ENCODE measurements around the gene CDH18. TPM values are rescaled to one million over a fixed set of nuclear protein-coding genes. Genes with fewer than 3 reads are reported as not detected.
A peak's percentile ranks its signal among the peaks of the same experiment; 100 is the strongest.

Gene CDH18
- total and polyA plus RNA-seq, 2 of the 13 experiments (the other 11 are each of a cell fraction or from before 2014, with no cell fraction given) = not detected

DNA sequence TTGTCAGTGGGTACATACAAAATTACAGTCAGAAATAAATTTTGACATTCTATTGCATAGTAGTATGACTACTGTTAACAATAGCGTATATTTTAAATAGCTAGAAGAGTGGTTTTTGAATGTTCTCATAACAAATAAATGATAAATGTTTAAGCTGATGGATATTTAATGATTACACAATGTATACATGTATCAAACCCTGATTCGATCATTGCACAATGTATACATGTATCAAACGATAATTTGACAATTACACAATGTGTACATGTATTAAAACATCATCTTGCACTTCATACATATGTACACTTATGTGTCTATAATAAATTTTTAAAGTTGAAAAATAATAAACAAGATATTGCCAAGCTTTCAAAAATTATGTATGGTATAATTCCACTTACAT is 87.7 kb downstream of the CDH18 start:
- TF ChIP-seq ZSCAN30 (CRISPR knock-in tag; IDR thresholded peaks at IDR 0.05) (no peak), CBX5 (CRISPR knock-in tag; IDR thresholded peaks at IDR 0.05; ENCODE audit: borderline replicate concordance) (no peak), RARA (CRISPR knock-in tag; IDR thresholded peaks at IDR 0.05) (no peak), YEATS2 (CRISPR knock-in tag; IDR thresholded peaks at IDR 0.05; ENCODE audit: borderline replicate concordance) (no peak), CEBPB (IDR thresholded peaks at IDR 0.05; ENCODE audit: borderline replicate concordance, low read depth, low read length) (peak; percentile 63)
- H3K27me3 ChIP-seq (ENCODE audit: control insufficient read depth in 1 of 2, insufficient read depth in 2 of 2, low read length in 2 of 2) = no peaks in the 10 kb centered on the region; a peak in 1 of 5 replicates
- no TSS peak for BruUV-seq (replicated peaks)
- WGBS (ENCODE audit: low lambda C conversion rate) = 0% methylated on average over 3 of the region's 3 CpGs
- no peak overlapping the region for H3K4me2 ChIP-seq (ENCODE audit: low read depth, low read length)
- H3K4me3 ChIP-seq (replicated peaks in 1 of 3; ENCODE audit: insufficient read depth in 1 of 3, low read depth in 2 of 3, low read length in 3 of 3) = no peak overlapping the region
- H3K9ac ChIP-seq (ENCODE audit: insufficient read depth, low read depth, low read length) = no peak overlapping the region
- H3K27ac ChIP-seq (ENCODE audit: extremely low read length, insufficient read depth, low read length) = no peak overlapping the region
- ChIA-PET CTCF (ENCODE audit: low intra/inter-chr PET ratio, low total read pairs) (no interaction called here), POLR2A (no interaction called here)
- no peaks in the 10 kb centered on the region for H4K20me1 ChIP-seq (ENCODE audit: insufficient read depth, low read length)
- intact Hi-C loops (cut with micrococcal nuclease; ENCODE audit: unreplicated experiment) = no loop called here
- ATAC-seq (no peak), DNase-seq (ENCODE audit: low spot score) (no peak), FAIRE-seq (no peak)
- in situ Hi-C loops (cut with HindIII; ENCODE audit: extremely low pct_ligation_motif_present, low pct_unique_long_range_greater_than_20kb) = no loop called here
- no peaks in the 10 kb centered on the region for H3K79me2 ChIP-seq (ENCODE audit: insufficient read depth, low read length)
- H2AFZ ChIP-seq (ENCODE audit: low read length) = no peak overlapping the region
- no peaks in the 10 kb centered on the region for H3K36me3 ChIP-seq (replicated peaks in 1 of 2; ENCODE audit: control insufficient read depth in 1 of 2, insufficient read depth in 2 of 2, low read length in 2 of 2)
- H3K9me3 ChIP-seq (ENCODE audit: low read length) = no peaks in the 10 kb centered on the region
- no peaks in the 10 kb centered on the region for H3K4me1 ChIP-seq (ENCODE audit: insufficient read depth, low read length)

DNA sequence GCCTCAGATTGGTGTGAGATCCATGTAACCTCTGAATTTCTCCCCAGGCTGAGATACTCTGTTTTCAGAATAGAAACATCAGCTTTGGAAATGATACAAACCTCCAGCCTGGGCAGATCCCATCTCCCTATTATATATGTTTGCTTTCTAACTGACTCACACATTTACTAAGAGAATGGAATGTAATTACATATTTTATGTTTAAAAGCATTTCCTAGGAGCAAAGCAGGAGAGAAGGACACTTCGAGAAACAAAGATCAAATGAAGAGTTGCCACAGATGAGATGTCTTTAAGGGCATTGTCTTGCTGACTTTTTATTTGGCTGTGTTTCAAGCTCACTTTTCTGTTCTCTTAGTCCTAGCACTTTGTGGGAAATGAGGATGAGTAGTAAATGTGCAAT is 96.3 kb downstream of the CDH18 start:
- no peak overlapping the region for H3K4me2 ChIP-seq (ENCODE audit: low read depth, low read length)
- no peak overlapping the region for H2AFZ ChIP-seq (ENCODE audit: low read length)
- ChIA-PET POLR2A (no interaction called here), CTCF (ENCODE audit: low intra/inter-chr PET ratio, low total read pairs) (no interaction called here)
- no peak overlapping the region for H3K27ac ChIP-seq (ENCODE audit: extremely low read length, insufficient read depth, low read length)
- TF ChIP-seq HMG20B (CRISPR knock-in tag; conservative IDR thresholded peaks at IDR 0.05) (no peak), MEF2D (CRISPR knock-in tag; IDR thresholded peaks at IDR 0.05) (no peak), SAFB2 (CRISPR knock-in tag; IDR thresholded peaks at IDR 0.05; ENCODE audit: borderline replicate concordance, low read depth) (no peak), TRIM24 (CRISPR knock-in tag; IDR thresholded peaks at IDR 0.05) (no peak), SALL1 (CRISPR knock-in tag; IDR thresholded peaks at IDR 0.05) (no peak), ZNF678 (CRISPR knock-in tag; IDR thresholded peaks at IDR 0.05) (no peak), EED (CRISPR knock-in tag; IDR thresholded peaks at IDR 0.05) (no peak)
- TF ChIP-seq, protein P1, sequence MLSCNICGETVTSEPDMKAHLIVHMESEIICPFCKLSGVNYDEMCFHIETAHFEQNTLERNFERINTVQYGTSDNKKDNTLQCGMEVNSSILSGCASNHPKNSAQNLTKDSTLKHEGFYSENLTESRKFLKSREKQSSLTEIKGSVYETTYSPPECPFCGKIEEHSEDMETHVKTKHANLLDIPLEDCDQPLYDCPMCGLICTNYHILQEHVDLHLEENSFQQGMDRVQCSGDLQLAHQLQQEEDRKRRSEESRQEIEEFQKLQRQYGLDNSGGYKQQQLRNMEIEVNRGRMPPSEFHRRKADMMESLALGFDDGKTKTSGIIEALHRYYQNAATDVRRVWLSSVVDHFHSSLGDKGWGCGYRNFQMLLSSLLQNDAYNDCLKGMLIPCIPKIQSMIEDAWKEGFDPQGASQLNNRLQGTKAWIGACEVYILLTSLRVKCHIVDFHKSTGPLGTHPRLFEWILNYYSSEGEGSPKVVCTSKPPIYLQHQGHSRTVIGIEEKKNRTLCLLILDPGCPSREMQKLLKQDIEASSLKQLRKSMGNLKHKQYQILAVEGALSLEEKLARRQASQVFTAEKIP (CRISPR knock-in tag; IDR thresholded peaks at IDR 0.05; ENCODE audit: borderline replicate concordance) = no peak
- DNase-seq (ENCODE audit: low spot score) (no peak), ATAC-seq (no peak), FAIRE-seq (no peak)
- intact Hi-C loops (cut with micrococcal nuclease; ENCODE audit: unreplicated experiment) = no loop called here
- no peak overlapping the region for H3K4me3 ChIP-seq (replicated peaks in 1 of 3; ENCODE audit: insufficient read depth in 1 of 3, low read depth in 2 of 3, low read length in 3 of 3)
- H4K20me1 ChIP-seq (ENCODE audit: insufficient read depth, low read length) = no peaks in the 10 kb centered on the region
- H3K27me3 ChIP-seq (ENCODE audit: control insufficient read depth in 1 of 2, insufficient read depth in 2 of 2, low read length in 2 of 2) = no peaks in the 10 kb centered on the region
- no TSS peak for BruUV-seq (replicated peaks)
- no peak overlapping the region for H3K9ac ChIP-seq (ENCODE audit: insufficient read depth, low read depth, low read length)
- 3% methylated on average over 1 of the region's 1 CpG for WGBS (ENCODE audit: low lambda C conversion rate)
- no peaks in the 10 kb centered on the region for H3K9me3 ChIP-seq (ENCODE audit: low read length)
- no peaks in the 10 kb centered on the region for H3K79me2 ChIP-seq (ENCODE audit: insufficient read depth, low read length)
- H3K4me1 ChIP-seq (ENCODE audit: insufficient read depth, low read length) = no peaks in the 10 kb centered on the region
- H3K36me3 ChIP-seq (replicated peaks in 1 of 2; ENCODE audit: control insufficient read depth in 1 of 2, insufficient read depth in 2 of 2, low read length in 2 of 2) = no peaks in the 10 kb centered on the region
- in situ Hi-C loops (cut with HindIII; ENCODE audit: extremely low pct_ligation_motif_present, low pct_unique_long_range_greater_than_20kb) = no loop called here
